IMR-90 (cell line): ENCODE results near the gene SV2C. TPM values are rescaled to one million over a fixed set of nuclear protein-coding genes. Genes with fewer than 3 reads are reported as not detected.

ENCODE experiments used
- ATAC-seq: fragments of 200-7000 bp; cut with Tn5 transposase; 2 replicates; pipeline ENCODE4 v1.9.1; 2020; ENCODE audit warnings: low read depth, mild to moderate bottlenecking, moderate library complexity
- BruUV-seq: library from RNA; stranded (reverse); fragments of 400-500 nt; replicated peaks from 2 replicates; lab custom pipeline; 2021; lab: Mats Ljungman, UMichigan
- CTCF ChIA-PET: fragments of 300-600 bp; formaldehyde crosslinking; extraction: SDS; loops from one replicate; lab custom pipeline; 2021; ENCODE audit warnings: antibody characterized with exemption; lab: Yijun Ruan, JAX
- POLR2A ChIA-PET: fragments of 300-600 bp; sonication (Branson Sonifier 250); formaldehyde crosslinking; loops from one replicate; lab custom pipeline; 2022; ENCODE audit warnings: antibody characterized with exemption; ENCODE audit not compliant: unreplicated experiment; lab: Charles Lee
- DNase-seq: peaks from one replicate; pipeline ENCODE4 v3.0.0; 2013
- H2AFZ ChIP-seq: replicated peaks from 2 replicates; pipeline ENCODE3; 2013; ENCODE audit warnings: low read length, mild to moderate bottlenecking; ENCODE audit not compliant: poor library complexity
- H2AK5ac ChIP-seq: 2 replicates; pipeline ENCODE4 v1.6.1; 2013; ENCODE audit warnings: low read depth, low read length, inconsistent platforms
- H2AK9ac ChIP-seq: replicated peaks from 2 replicates; pipeline ENCODE3; 2013; ENCODE audit warnings: mild to moderate bottlenecking, low read depth, low read length, moderate library complexity; ENCODE audit not compliant: poor library complexity
- H2BK120ac ChIP-seq: 2 replicates; pipeline ENCODE4 v1.6.1; 2013; ENCODE audit warnings: low read depth, low read length, inconsistent platforms
- H2BK15ac ChIP-seq: 3 replicates; pipeline ENCODE4 v1.6.1; 2013; ENCODE audit warnings: low read depth, low read length, inconsistent platforms
- H2BK20ac ChIP-seq: 2 replicates; pipeline ENCODE4 v1.6.1; 2013; ENCODE audit warnings: low read depth, mild to moderate bottlenecking, inconsistent platforms, low read length, moderate library complexity
- H2BK5ac ChIP-seq: 2 replicates; pipeline ENCODE4 v1.6.1; 2013; ENCODE audit warnings: mild to moderate bottlenecking, low read depth, low read length, inconsistent platforms; ENCODE audit not compliant: poor library complexity, severe bottlenecking
- H3K14ac ChIP-seq: replicated peaks from 2 replicates; pipeline ENCODE4 v1.6.1; 2013; ENCODE audit warnings: low read depth, low read length, inconsistent platforms
- H3K18ac ChIP-seq: 2 replicates; pipeline ENCODE4 v1.6.1; 2013; ENCODE audit warnings: low read depth, low read length, control low read depth
- H3K23ac ChIP-seq: 2 replicates; pipeline ENCODE4 v1.6.1; 2013; ENCODE audit warnings: low read depth, low read length, inconsistent platforms
- H3K27ac ChIP-seq: 2 replicates; pipeline ENCODE4 v1.5.1; 2013; ENCODE audit warnings: mild to moderate bottlenecking, control low read depth, low read length; ENCODE audit not compliant: insufficient read depth
- H3K27me3 ChIP-seq: 2 replicates; pipeline ENCODE4 v1.6.1; 2013; ENCODE audit warnings: low read length; ENCODE audit not compliant: control insufficient read depth, insufficient read depth
- H3K36me3 ChIP-seq: 2 replicates; pipeline ENCODE4 v1.6.1; 2013; ENCODE audit warnings: low read length, mixed read lengths; ENCODE audit not compliant: control insufficient read depth, insufficient read depth
- H3K4ac ChIP-seq: 2 replicates; pipeline ENCODE4 v1.6.1; 2013; ENCODE audit warnings: low read depth, low read length, inconsistent platforms
- H3K4me1 ChIP-seq: 2 replicates; pipeline ENCODE4 v1.6.1; 2013; ENCODE audit warnings: low read length, mixed read lengths; ENCODE audit not compliant: control insufficient read depth, insufficient read depth
- H3K4me2 ChIP-seq: 2 replicates; pipeline ENCODE4 v1.6.1; 2013; ENCODE audit warnings: low read depth, mild to moderate bottlenecking, control low read depth, low read length, moderate library complexity
- H3K4me3 ChIP-seq: 2 replicates; pipeline ENCODE4 v1.5.1; 2013; ENCODE audit warnings: low read depth, mild to moderate bottlenecking, control low read depth, low read length, moderate library complexity; ENCODE audit not compliant: insufficient read depth
- H3K56ac ChIP-seq: 2 replicates; pipeline ENCODE4 v1.6.1; 2013; ENCODE audit warnings: low read length, inconsistent platforms; ENCODE audit not compliant: insufficient read depth; ENCODE audit errors: extremely low read depth
- H3K79me1 ChIP-seq, 2 experiments: 2 replicates each; pipeline ENCODE4 v1.6.1; 2013; ENCODE audit warnings: low read length in 2 of 2, inconsistent platforms in 1 of 2, low read depth in 1 of 2
- H3K9ac ChIP-seq: 2 replicates; pipeline ENCODE4 v1.6.1; 2013; ENCODE audit warnings: low read depth, low read length, control low read depth
- H3K9me1 ChIP-seq: 2 replicates; pipeline ENCODE4 v1.6.1; 2013; ENCODE audit warnings: low read length, inconsistent platforms; ENCODE audit not compliant: insufficient read depth
- H3K9me3 ChIP-seq: 2 replicates; pipeline ENCODE4 v1.6.1; 2013; ENCODE audit warnings: low read length; ENCODE audit not compliant: control insufficient read depth, insufficient read depth
- H4K20me1 ChIP-seq: 2 replicates; pipeline ENCODE4 v1.6.1; 2013; ENCODE audit warnings: low read length, inconsistent platforms; ENCODE audit not compliant: insufficient read depth
- H4K5ac ChIP-seq: 2 replicates; pipeline ENCODE4 v1.6.1; 2013; ENCODE audit warnings: mild to moderate bottlenecking, low read depth, low read length, control low read depth
- H4K8ac ChIP-seq, 2 experiments: 2 replicates each; pipeline ENCODE4 v1.6.1; 2013; ENCODE audit warnings: low read depth in 2 of 2, low read length in 2 of 2, control low read depth in 1 of 2, inconsistent platforms in 1 of 2
- H4K91ac ChIP-seq: 2 replicates; pipeline ENCODE4 v1.6.1; 2013; ENCODE audit warnings: low read depth, low read length, inconsistent platforms; ENCODE audit not compliant: insufficient read depth
- BHLHE40 ChIP-seq: fragments of 150-350 bp; IDR thresholded peaks from 2 replicates; pipeline ENCODE4 v1.6.1; 2016; ENCODE audit warnings: mild to moderate bottlenecking, low read depth, low read length
- CEBPB ChIP-seq: IDR thresholded peaks from 2 replicates; pipeline ENCODE4 v1.6.1; 2012; ENCODE audit warnings: low read depth, low read length, improper control_type of control experiment
- CTCF ChIP-seq: conservative IDR thresholded peaks from 2 replicates; pipeline ENCODE4 v1.5.1; 2012; ENCODE audit warnings: mild to moderate bottlenecking, low read depth, low read length, improper control_type of control experiment
- NFE2L2 ChIP-seq: fragments of 150-350 bp; IDR thresholded peaks from 2 replicates; pipeline ENCODE4 v1.6.1; 2016; ENCODE audit warnings: low read depth, mild to moderate bottlenecking, low read length
- RAD21 ChIP-seq: IDR thresholded peaks from 2 replicates; pipeline ENCODE4 v1.6.1; 2012; ENCODE audit warnings: low read length, improper control_type of control experiment
- RCOR1 ChIP-seq: IDR thresholded peaks from 2 replicates; pipeline ENCODE4 v1.6.1; 2012; ENCODE audit warnings: mild to moderate bottlenecking, low read length, improper control_type of control experiment; ENCODE audit not compliant: insufficient replicate concordance
- RFX5 ChIP-seq: IDR thresholded peaks from 2 replicates; pipeline ENCODE4 v1.8.0; 2012; ENCODE audit warnings: low read depth, mild to moderate bottlenecking, low read length, moderate library complexity
- SMC3 ChIP-seq: fragments of 150-350 bp; IDR thresholded peaks from 2 replicates; pipeline ENCODE4 v1.6.1; 2016; ENCODE audit warnings: low read depth, mild to moderate bottlenecking, antibody characterized with exemption, low read length, moderate library complexity
- USF2 ChIP-seq: fragments of 150-350 bp; IDR thresholded peaks from 2 replicates; pipeline ENCODE4 v1.6.1; 2017; ENCODE audit warnings: mild to moderate bottlenecking, antibody characterized with exemption, low read length, low read depth
- WGBS, 2 experiments: methylation state at CpG; one replicate each; pipeline versions ENCODE4 v1.1.5 to v1.1.7; 2013; ENCODE audit warnings: missing lambda C conversion rate in 2 of 2; ENCODE audit not compliant: insufficient read length in 1 of 2; ENCODE audit errors: extremely low coverage in 2 of 2; 5-methylcytosine and 5-hydroxymethylcytosine counted together
- dilution Hi-C: fragments of 300-500 bp; cut with HindIII; formaldehyde crosslinking; loops from one replicate; pipeline ENCODE4 v1.14.3; 2018; ENCODE audit warnings: low sequenced_read_pairs; ENCODE audit not compliant: unreplicated experiment
- in situ Hi-C: fragments of 300-500 bp; cut with MboI; formaldehyde crosslinking; loops from 3 replicates; pipeline ENCODE4 v1.14.3; 2019; ENCODE audit warnings: low sequenced_read_pairs, inconsistent platforms, mixed read lengths
- intact Hi-C: fragments of 100-400 bp; cut with micrococcal nuclease; formaldehyde crosslinking; loops from 2 replicates; pipeline ENCODE4 v1.10.0; 2022
- polyA plus RNA-seq, 3 experiments: library from polyadenylated mRNA; depleted of rRNA; stranded (reverse); fragments of >200 nt; gene quantifications; 2 replicates each; pipeline ENCODE4 v1.2.3, GENCODE V29; 2012; ENCODE audit warnings: low replicate concordance in 1 of 3
- total RNA-seq: library from RNA; depleted of rRNA; stranded (reverse); fragments of >200 nt; gene quantifications from 2 replicates; pipeline ENCODE4 v1.2.3, GENCODE V29; 2012

The SV2C gene
- total and polyA plus RNA-seq, 2 of the 4 experiments (the other 2 are of a cell fraction), result not detected

- Histone ChIP-seq H4K5ac (no peak overlapping the region), H3K27me3 (peaks cover 8% of the 10 kb centered on the region), H3K9me1 (no peaks in the 10 kb centered on the region), H3K23ac (no peak overlapping the region), H2BK20ac (no peak overlapping the region), H3K18ac (no peak overlapping the region), H3K36me3 (no peaks in the 10 kb centered on the region), H2AK5ac (no peak overlapping the region), H3K56ac (no peak overlapping the region), H3K4me1 (no peaks in the 10 kb centered on the region), H4K8ac (no peak overlapping the region), H2AK9ac (no peak overlapping the region), H3K4ac (no peak overlapping the region), H3K4me3 (no peak overlapping the region), H2BK5ac (no peak overlapping the region), H3K14ac (no peak overlapping the region), H2AFZ (no peak overlapping the region), H4K20me1 (no peaks in the 10 kb centered on the region), H3K9ac (no peak overlapping the region), H2BK15ac (no peak overlapping the region), H3K79me1 (no peaks in the 10 kb centered on the region), H3K27ac (no peak overlapping the region), H2BK120ac (no peak overlapping the region), H4K91ac (no peak overlapping the region), H3K9me3 (no peaks in the 10 kb centered on the region), H3K4me2 (no peak overlapping the region)
- TF ChIP-seq CTCF (no peak), USF2 (no peak), BHLHE40 (no peak), CEBPB (no peak), RFX5 (no peak), RCOR1 (no peak), NFE2L2 (no peak), SMC3 (no peak), RAD21 (no peak)
- no CpG with 5 or more reads among the region's 5 CpGs for WGBS, 2 experiments
- ChIA-PET POLR2A (no interaction called here), CTCF (no interaction called here)
- ATAC-seq, result no peak
- in situ Hi-C loops (no loop called here), intact Hi-C loops (no loop called here), dilution Hi-C loops (no loop called here)
- DNase-seq, result no peak
- BruUV-seq, result no TSS peak
These were observed 302.4 kb downstream of the SV2C start for GRCh38 chr5:76385540-76385939.
